ENCODE measurements around the gene NEUROG3. TPM values are rescaled to one million over a fixed set of nuclear protein-coding genes. Genes with fewer than 3 reads are reported as not detected.
A peak's percentile ranks its signal among the peaks of the same experiment; 100 is the strongest.

The NEUROG3 gene, protein sequence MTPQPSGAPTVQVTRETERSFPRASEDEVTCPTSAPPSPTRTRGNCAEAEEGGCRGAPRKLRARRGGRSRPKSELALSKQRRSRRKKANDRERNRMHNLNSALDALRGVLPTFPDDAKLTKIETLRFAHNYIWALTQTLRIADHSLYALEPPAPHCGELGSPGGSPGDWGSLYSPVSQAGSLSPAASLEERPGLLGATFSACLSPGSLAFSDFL
- not detected for total RNA-seq

DNA sequence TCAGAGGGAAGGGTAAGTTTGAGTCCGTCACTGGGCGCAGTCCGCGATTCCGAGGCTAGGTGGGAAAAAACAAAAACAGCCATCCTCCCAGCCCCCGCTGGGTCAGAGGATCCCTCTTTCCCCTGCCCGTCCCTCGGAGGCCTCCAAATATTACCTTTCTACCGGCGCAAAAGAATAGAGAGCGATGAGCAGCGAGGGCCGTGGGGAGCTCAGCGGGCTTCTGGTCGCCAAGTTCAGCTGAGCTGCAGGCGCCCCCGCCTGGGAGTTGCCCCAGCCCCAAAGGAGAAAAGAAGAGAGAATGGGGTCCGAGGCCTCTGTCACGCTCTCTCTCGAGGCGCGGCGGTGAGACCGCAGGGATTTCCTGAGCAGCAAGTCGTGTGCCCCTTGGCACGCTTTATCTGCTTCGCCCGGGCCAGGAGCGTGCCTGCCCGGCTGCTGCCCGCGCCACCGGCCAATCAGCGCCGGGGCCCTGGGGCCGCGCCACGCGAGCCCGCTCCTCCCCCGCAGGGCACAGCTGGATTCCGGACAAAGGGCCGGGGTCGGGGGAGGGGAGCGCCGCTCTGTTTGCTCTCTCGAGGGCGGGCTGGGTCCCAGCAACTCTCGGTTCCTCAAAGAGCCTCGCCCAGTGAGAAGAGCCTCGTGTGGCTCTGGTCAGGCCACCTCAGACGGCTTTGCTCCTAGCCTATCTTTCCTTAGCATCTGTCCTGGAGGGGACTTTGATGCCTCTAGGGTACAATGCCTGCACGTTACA is at the start of gene NEUROG3:
NEUROG3 (minus strand) TSS at position 367 of the 751 bp plus-strand sequence. CDS start 379 bp downstream, outside the sequence.
- ATAC-seq (no peak), DNase-seq (peak; percentile 42)
- H3K27ac Mint-ChIP-seq, result peak within 1 kb of the TSS; percentile 8
- peaks cover 20% of the 10 kb centered on the region for H3K4me1 Mint-ChIP-seq
- peaks cover 96% of the 10 kb centered on the region for H3K27me3 Mint-ChIP-seq
- CTCF ChIA-PET, result interaction anchor here (0.9 to 1.1 kb wide), 2 partner anchors 58 to 59 kb away, joined by 3 to 5 read pairs; no protein-coding TSS in a partner anchor
- H3K9me3 Mint-ChIP-seq (ENCODE audit: low read depth), result no peaks in the 10 kb centered on the region
- no peaks in the 10 kb centered on the region for H3K36me3 Mint-ChIP-seq
- H3K4me3 Mint-ChIP-seq, result peak within 1 kb of the TSS; percentile 67

DNA sequence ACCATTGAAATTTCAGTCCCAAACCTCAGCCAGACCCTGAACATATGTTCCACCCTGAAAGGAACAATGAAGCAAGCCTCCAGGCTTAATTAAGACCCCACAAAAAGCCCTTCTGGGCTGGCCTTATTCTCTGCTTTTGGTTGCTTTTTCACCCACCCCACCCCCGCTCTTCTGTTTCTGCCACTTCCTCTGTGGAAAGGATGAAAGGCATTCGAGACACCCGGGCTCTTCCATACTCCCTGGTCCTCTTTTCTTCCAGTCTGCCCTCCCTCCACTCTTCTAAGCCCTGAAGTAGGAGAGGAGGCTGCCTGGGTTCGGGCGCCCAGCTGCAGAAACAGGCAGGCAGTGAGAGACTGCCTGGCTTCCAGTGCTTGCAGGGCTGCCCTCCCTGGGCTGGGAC is 47.4 kb upstream of the NEUROG3 start:
- ATAC-seq (no peak), DNase-seq (no peak)
- H3K36me3 Mint-ChIP-seq, result peaks cover 11% of the 10 kb centered on the region
- H3K4me1 Mint-ChIP-seq, result peaks cover 13% of the 10 kb centered on the region
- no peak overlapping the region for H3K27ac Mint-ChIP-seq
- peaks cover 14% of the 10 kb centered on the region for H3K9me3 Mint-ChIP-seq (ENCODE audit: low read depth)
- no peak overlapping the region for H3K4me3 Mint-ChIP-seq
- peaks cover 5% of the 10 kb centered on the region for H3K27me3 Mint-ChIP-seq
- CTCF ChIA-PET, result interaction anchor here (1.7 kb wide), 1 partner anchor 106 kb away, joined by 6 read pairs; no protein-coding TSS in a partner anchor

DNA sequence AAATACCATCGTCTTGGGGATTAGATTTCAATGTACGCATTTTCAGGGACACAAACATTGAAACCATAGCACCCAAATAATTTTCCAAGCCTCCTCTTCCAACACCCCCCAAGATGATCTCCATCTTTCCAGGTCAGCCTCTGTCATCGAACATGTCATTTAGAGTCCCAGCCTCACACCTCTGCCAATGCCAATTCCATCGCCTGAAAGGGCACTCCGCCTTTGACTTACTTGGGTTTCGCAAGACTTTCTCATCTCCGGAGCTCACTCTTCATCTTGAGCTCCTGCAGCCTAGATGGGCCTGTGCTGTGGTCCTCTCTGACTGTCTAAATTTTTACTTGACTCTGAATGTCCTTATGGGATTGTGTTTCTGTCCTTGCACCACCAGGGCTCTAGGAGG is 46.4 kb upstream of the NEUROG3 start:
- peaks cover 5% of the 10 kb centered on the region for H3K27me3 Mint-ChIP-seq
- no peak for ATAC-seq
- CTCF ChIA-PET, result interaction anchor here (1.7 kb wide), 1 partner anchor 105 kb away, joined by 6 read pairs; no protein-coding TSS in a partner anchor
- peaks cover 12% of the 10 kb centered on the region for H3K9me3 Mint-ChIP-seq (ENCODE audit: low read depth)
- H3K4me3 Mint-ChIP-seq, result no peak overlapping the region
- H3K27ac Mint-ChIP-seq, result no peak overlapping the region
- H3K4me1 Mint-ChIP-seq, result peaks cover 12% of the 10 kb centered on the region
- DNase-seq, result no peak
- H3K36me3 Mint-ChIP-seq, result peaks cover 11% of the 10 kb centered on the region

DNA sequence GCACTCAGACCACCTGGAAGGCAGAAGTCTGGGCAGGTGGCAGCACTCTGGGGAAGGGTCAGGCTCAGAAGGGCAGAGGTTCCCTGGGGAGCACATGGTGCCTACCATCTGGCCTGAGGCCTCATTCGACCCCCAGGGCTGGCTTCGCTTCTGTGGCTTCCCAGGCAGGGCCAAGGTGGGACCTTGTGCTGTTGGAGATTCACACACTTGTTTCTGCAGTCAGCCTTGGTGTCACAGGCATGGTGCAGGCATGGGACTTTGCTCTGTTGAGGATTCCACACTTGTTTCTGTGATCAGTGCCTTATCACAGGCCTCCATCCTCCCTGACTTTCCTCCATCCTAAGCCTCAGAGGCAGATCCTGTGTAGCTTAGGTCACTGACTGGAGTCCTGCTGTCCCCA is 45.5 kb upstream of the NEUROG3 start:
- ATAC-seq (no peak), DNase-seq (no peak)
- H3K9me3 Mint-ChIP-seq (ENCODE audit: low read depth), result peaks cover 7% of the 10 kb centered on the region
- H3K4me1 Mint-ChIP-seq, result peaks cover 4% of the 10 kb centered on the region
- no peak overlapping the region for H3K4me3 Mint-ChIP-seq
- H3K36me3 Mint-ChIP-seq, result peaks cover 5% of the 10 kb centered on the region
- CTCF ChIA-PET, result interaction anchor here (1.7 kb wide), 1 partner anchor 104 kb away, joined by 6 read pairs; no protein-coding TSS in a partner anchor
- peaks cover 5% of the 10 kb centered on the region for H3K27me3 Mint-ChIP-seq
- no peak overlapping the region for H3K27ac Mint-ChIP-seq

DNA sequence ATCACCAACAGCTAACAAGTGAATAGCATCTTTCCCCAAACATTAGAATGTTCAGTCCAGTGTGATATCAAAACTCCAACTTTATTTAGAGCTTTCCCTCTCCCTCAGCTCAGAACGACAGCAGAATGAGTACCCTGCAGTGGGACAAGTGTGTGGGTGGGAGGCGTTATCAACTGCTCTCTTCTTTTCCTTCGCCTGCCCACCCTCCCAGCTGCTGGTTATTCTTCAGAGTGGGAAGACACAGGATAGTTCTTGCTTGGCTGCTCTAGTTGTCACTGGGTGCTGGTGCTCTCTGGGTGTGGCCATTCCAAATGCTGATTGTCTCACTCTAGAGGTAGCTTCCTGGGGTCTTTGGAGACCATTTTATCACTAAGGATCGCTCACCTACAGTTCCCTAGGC is 43.1 kb upstream of the NEUROG3 start:
- ATAC-seq, result no peak
- Mint-ChIP-seq H3K36me3 (no peaks in the 10 kb centered on the region), H3K4me3 (no peak overlapping the region), H3K9me3 (ENCODE audit: low read depth) (no peaks in the 10 kb centered on the region), H3K27me3 (peaks cover 3% of the 10 kb centered on the region), H3K4me1 (peaks cover 1% of the 10 kb centered on the region), H3K27ac (no peak overlapping the region)
- DNase-seq, result no peak
- CTCF ChIA-PET, result interaction anchor here (1.2 to 1.4 kb wide), 2 partner anchors 13 to 15 kb away, joined by 3 to 4 read pairs; no protein-coding TSS in a partner anchor

DNA sequence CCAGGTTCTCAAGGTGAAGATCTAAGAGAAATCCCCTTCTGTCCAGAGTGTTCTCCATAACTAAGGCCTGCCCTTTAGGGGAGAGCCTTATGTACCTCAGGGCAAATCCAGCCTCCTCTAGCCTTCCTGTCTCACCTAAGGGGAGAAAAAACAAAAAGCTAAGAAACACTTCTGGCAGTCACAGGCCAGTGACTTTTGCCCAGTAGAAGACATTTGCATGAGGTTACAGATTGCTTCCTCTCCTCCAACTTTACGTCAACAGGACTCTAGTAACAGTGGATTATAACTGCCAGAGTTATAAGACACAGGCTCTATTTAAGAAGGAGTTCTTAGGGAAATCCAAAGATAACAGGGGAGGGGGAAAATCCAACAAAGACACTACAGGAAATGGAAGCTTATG is 40.9 kb upstream of the NEUROG3 start:
- H3K9me3 Mint-ChIP-seq (ENCODE audit: low read depth), result peaks cover 4% of the 10 kb centered on the region
- DNase-seq, result no peak
- H3K27me3 Mint-ChIP-seq, result peaks cover 14% of the 10 kb centered on the region
- no peaks in the 10 kb centered on the region for H3K36me3 Mint-ChIP-seq
- no peak overlapping the region for H3K27ac Mint-ChIP-seq
- CTCF ChIA-PET, result interaction anchor here (1.1 to 1.5 kb wide), 2 partner anchors 18 to 102 kb away, joined by 3 read pairs; no protein-coding TSS in a partner anchor
- H3K4me1 Mint-ChIP-seq, result no peaks in the 10 kb centered on the region
- no peak for ATAC-seq
- no peak overlapping the region for H3K4me3 Mint-ChIP-seq

DNA sequence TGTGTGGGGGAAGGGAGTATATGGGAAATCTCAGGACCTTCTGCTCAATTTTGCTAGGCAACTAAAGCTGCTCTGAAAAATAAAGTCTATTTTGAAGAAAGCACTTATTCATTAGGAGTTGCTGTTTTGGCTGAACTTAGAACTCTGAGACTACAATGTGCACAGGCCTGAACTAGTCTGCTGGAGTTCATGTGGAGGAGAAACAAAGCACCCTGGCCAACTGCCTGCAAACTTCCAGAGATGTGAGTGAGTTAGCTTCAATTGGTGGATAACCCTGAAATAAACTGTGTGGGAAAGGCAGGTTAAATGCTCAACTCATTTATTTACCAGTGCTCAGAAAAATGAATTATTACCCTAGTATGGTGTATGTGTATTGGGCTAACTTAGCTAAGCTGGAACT is 39.5 kb upstream of the NEUROG3 start:
- Mint-ChIP-seq H3K27ac (no peak overlapping the region), H3K9me3 (ENCODE audit: low read depth) (peaks cover 4% of the 10 kb centered on the region), H3K4me3 (no peak overlapping the region), H3K4me1 (no peaks in the 10 kb centered on the region), H3K27me3 (peaks cover 18% of the 10 kb centered on the region), H3K36me3 (no peaks in the 10 kb centered on the region)
- ATAC-seq (no peak), DNase-seq (no peak)
- CTCF ChIA-PET, result interaction anchor here (1.1 kb wide), 1 partner anchor 104 kb away, joined by 3 read pairs; no protein-coding TSS in a partner anchor

DNA sequence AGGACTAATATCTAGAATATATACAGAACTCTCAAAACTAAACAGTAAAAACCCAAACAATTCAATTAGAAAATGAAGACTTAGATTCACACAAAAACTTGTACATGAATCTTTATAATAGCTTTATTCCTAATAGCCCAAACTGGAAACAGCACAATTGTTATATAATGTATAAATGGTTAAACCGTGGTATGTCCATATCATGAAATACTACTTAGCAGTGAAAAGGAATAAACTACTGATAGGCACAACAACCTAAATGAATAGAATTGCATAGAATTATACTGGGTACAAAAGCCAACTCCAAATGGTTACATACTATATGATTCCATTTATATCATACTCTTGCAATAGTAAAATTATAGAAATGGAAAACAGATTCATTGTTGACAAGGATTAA is 35.9 kb upstream of the NEUROG3 start:
- Mint-ChIP-seq H3K4me1 (no peaks in the 10 kb centered on the region), H3K27me3 (peaks cover 18% of the 10 kb centered on the region), H3K36me3 (no peaks in the 10 kb centered on the region), H3K27ac (no peak overlapping the region), H3K4me3 (no peak overlapping the region), H3K9me3 (ENCODE audit: low read depth) (peaks cover 4% of the 10 kb centered on the region)
- no peak for DNase-seq
- ATAC-seq, result no peak
- CTCF ChIA-PET, result interaction anchor here (1.3 to 1.4 kb wide), 2 partner anchors 19 to 28 kb away, joined by 3 read pairs; no protein-coding TSS in a partner anchor

DNA sequence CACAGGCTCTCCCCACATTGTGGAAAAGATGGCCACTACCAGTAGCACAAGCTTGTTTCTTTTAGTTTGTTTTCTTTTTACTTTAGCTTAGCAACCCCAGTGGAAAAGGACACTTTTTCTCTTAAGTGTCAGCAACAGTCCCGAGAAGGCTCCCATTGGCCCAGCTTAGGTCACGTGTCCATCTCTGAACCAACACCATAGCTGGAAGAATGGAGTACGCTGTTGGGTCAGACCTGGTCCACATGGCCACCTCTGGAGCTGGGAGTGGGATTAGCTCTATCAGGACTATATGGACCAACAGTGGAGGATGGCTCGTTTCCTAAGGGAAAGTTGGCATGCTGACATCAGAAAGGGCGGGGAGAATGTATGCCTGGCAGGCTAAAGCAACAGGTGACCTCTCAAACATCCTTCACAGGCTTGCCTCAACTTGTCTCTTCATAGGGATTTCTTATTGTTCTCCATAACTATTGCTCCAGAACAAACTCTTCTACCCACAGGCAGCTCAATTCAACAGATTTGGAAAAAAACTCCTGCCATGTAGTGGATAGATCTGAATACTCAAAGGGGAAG is 27.6 kb upstream of the NEUROG3 start:
- Mint-ChIP-seq H3K36me3 (no peaks in the 10 kb centered on the region), H3K9me3 (ENCODE audit: low read depth) (no peaks in the 10 kb centered on the region), H3K27ac (no peak overlapping the region), H3K27me3 (peaks cover 38% of the 10 kb centered on the region), H3K4me1 (no peaks in the 10 kb centered on the region), H3K4me3 (no peak overlapping the region)
- DNase-seq (no peak), ATAC-seq (no peak)
- CTCF ChIA-PET, result no interaction called here

DNA sequence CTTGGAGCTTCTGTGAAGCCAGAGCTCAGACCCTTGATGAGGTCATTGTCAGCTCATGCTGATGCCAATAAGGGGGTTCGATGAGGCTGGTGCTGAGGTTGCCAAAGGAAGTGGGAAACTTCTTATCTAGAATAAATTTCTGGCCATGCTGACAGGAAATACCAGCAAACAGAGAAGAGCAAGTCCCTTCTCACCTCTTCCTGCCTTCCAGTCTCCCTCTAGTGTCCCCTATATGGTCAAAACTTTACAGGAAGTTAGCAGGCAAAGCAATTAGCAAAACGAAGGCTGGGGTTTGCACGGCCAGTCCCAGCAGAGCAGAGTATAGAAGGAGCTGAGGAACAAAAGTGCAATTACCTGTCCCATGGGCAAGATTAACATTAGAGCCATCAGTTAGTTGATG is 15.1 kb upstream of the NEUROG3 start:
- ATAC-seq (peak; percentile 67), DNase-seq (peak; percentile 45)
- Mint-ChIP-seq H3K4me3 (no peak overlapping the region), H3K27me3 (peaks cover 4% of the 10 kb centered on the region), H3K36me3 (peaks cover 2% of the 10 kb centered on the region), H3K4me1 (peaks cover 20% of the 10 kb centered on the region), H3K27ac (peak overlapping the region; percentile 26), H3K9me3 (ENCODE audit: low read depth) (no peaks in the 10 kb centered on the region)
- CTCF ChIA-PET, result interaction anchor here (1.0 to 1.2 kb wide), 2 partner anchors 41 to 48 kb away, joined by 3 to 4 read pairs; no protein-coding TSS in a partner anchor

DNA sequence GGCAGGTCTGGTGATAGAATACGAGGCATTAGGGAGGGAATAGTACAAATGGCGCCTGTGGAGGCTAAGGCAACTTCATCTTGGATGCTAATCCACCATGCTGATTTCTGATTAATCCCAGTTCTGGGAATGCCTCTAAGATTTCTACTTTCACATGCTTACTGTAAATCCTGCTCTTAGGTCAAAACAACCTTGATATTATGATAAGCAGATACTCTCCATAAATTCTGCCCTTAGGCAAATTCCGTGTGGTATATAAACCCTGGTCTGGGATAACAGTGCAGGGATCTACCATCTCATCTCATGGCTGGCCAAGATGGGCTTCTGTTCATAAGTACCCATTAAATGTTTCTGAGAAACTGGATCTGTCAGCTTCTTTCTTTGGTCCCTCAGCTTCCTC is 11.4 kb upstream of the NEUROG3 start:
- Mint-ChIP-seq H3K27me3 (peaks cover 25% of the 10 kb centered on the region), H3K27ac (no peak overlapping the region), H3K4me3 (no peak overlapping the region), H3K9me3 (ENCODE audit: low read depth) (no peaks in the 10 kb centered on the region), H3K4me1 (peaks cover 17% of the 10 kb centered on the region), H3K36me3 (peaks cover 2% of the 10 kb centered on the region)
- no peak for ATAC-seq
- peak; percentile 0 for DNase-seq
- CTCF ChIA-PET, result no interaction called here

DNA sequence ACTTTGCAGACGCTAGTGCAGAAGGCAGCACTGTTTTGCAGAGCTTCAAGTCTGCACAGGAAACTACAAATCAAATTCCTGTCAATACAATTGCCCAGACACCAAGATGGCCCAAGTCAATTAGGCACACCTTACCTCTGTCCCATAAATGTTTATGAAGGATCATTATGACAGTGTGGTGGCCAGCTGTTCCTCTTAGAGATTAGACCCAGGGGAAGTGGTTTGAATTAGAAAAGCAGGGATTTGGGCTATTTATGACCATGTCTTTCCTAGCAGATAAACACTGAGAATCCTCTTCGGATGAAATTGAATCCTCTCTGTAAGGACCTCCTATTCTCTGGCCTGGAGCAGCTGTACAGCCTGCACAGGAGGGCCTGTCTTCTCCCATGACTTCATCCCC is 9.9 kb upstream of the NEUROG3 start:
- CTCF ChIA-PET, result no interaction called here
- Mint-ChIP-seq H3K27me3 (peaks cover 40% of the 10 kb centered on the region), H3K27ac (no peak overlapping the region), H3K4me3 (no peak overlapping the region), H3K9me3 (ENCODE audit: low read depth) (no peaks in the 10 kb centered on the region), H3K36me3 (peaks cover 2% of the 10 kb centered on the region), H3K4me1 (peaks cover 3% of the 10 kb centered on the region)
- ATAC-seq (no peak), DNase-seq (no peak)

DNA sequence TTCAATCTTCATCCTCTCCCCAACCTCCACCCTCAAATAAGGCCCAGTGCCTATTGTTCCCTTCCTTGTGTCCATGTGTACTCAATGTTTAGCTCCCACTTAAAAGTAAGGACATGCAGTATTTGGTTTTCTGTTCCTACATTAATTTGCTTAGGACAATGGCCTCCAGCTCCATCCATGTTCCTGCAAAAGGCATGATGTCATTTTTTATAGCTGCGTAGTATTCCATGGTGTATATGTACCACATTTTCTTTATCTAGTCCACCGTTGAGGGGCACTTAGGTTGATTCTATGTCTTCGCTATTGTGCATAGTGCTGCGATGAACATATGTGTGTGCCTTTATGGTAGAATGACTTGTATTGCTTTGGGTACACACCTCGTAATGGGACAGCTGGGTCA is 7.2 kb upstream of the NEUROG3 start:
- ATAC-seq (no peak), DNase-seq (no peak)
- peaks cover 64% of the 10 kb centered on the region for H3K27me3 Mint-ChIP-seq
- H3K27ac Mint-ChIP-seq, result no peak overlapping the region
- H3K4me3 Mint-ChIP-seq, result no peak overlapping the region
- H3K9me3 Mint-ChIP-seq (ENCODE audit: low read depth), result no peaks in the 10 kb centered on the region
- CTCF ChIA-PET, result no interaction called here
- H3K4me1 Mint-ChIP-seq, result no peaks in the 10 kb centered on the region
- H3K36me3 Mint-ChIP-seq, result no peaks in the 10 kb centered on the region
